HUES48 (cell line): ENCODE data around the gene F10.
A peak's percentile ranks its signal among the peaks of the same experiment; 100 is the strongest.
"Not testable (repeated sequence)": the region's sequence is repeated elsewhere in the genome, so short reads cannot be mapped to it uniquely, and the experiment has no call there.

Source experiments
- H3K27ac ChIP-seq: one replicate; pipeline ENCODE4 v1.7.0; 2013; ENCODE audit warnings: low read depth, low read length, inconsistent platforms
- H3K27me3 ChIP-seq: 2 replicates; pipeline ENCODE4 v1.6.1; 2013; ENCODE audit warnings: mild to moderate bottlenecking, low read length; ENCODE audit not compliant: control insufficient read depth, insufficient read depth
- H3K36me3 ChIP-seq: 2 replicates; pipeline ENCODE4 v1.6.1; 2013; ENCODE audit warnings: low read length; ENCODE audit not compliant: control insufficient read depth, insufficient read depth
- H3K4me1 ChIP-seq: 2 replicates; pipeline ENCODE4 v1.6.1; 2013; ENCODE audit warnings: mild to moderate bottlenecking, low read length; ENCODE audit not compliant: control insufficient read depth, insufficient read depth
- H3K4me3 ChIP-seq: 2 replicates; pipeline ENCODE4 v1.5.1; 2013; ENCODE audit warnings: mild to moderate bottlenecking, low read depth, low read length
- H3K9ac ChIP-seq: 2 replicates; pipeline ENCODE4 v1.6.1; 2013; ENCODE audit warnings: mild to moderate bottlenecking, low read depth, low read length, moderate library complexity
- H3K9me3 ChIP-seq: 2 replicates; pipeline ENCODE4 v1.6.1; 2013; ENCODE audit warnings: low read length; ENCODE audit not compliant: control insufficient read depth, insufficient read depth

Gene F10

GRCh38 chr13:113105921-113106452 is 16.6 kb upstream of the F10 start:
- Histone ChIP-seq H3K4me3 (no peak overlapping the region), H3K4me1 (peaks cover 6% of the 10 kb centered on the region; the same call in 1 of the 2 replicates), H3K27me3 (peaks cover 20% of the 10 kb centered on the region), H3K36me3 (no peaks in the 10 kb centered on the region), H3K9ac (no peak overlapping the region), H3K9me3 (no peaks in the 10 kb centered on the region), H3K27ac (peak overlapping the region; percentile 8)

- H3K27ac ChIP-seq, result no peak overlapping the region
- H3K4me3 ChIP-seq, result no peak overlapping the region
- H3K9me3 ChIP-seq, result no peaks in the 10 kb centered on the region
- peaks cover 25% of the 10 kb centered on the region for H3K27me3 ChIP-seq
- no peaks in the 10 kb centered on the region for H3K36me3 ChIP-seq
- no peak overlapping the region for H3K9ac ChIP-seq
- H3K4me1 ChIP-seq, result peaks cover 6% of the 10 kb centered on the region; the same call in 1 of the 2 replicates
Measured at GRCh38 chr13:113106711-113107351, 15.8 kb upstream of the F10 start.

GRCh38 chr13:113108521-113108920 is 14.1 kb upstream of the F10 start:
- H3K27me3 ChIP-seq, result peaks cover 35% of the 10 kb centered on the region
- not testable (repeated sequence) for H3K4me3 ChIP-seq, H3K36me3 ChIP-seq, H3K9me3 ChIP-seq, H3K9ac ChIP-seq, H3K27ac ChIP-seq, H3K4me1 ChIP-seq

- H3K27ac ChIP-seq, result no peak overlapping the region
- no peaks in the 10 kb centered on the region for H3K36me3 ChIP-seq
- H3K27me3 ChIP-seq, result peaks cover 39% of the 10 kb centered on the region
- H3K4me3 ChIP-seq, result peak overlapping the region; percentile 57; the same call in 1 of the 2 replicates
- no peaks in the 10 kb centered on the region for H3K9me3 ChIP-seq
- H3K4me1 ChIP-seq, result peaks cover 6% of the 10 kb centered on the region; the same call in 1 of the 2 replicates
- H3K9ac ChIP-seq, result no peak overlapping the region
Measured at GRCh38 chr13:113109151-113110047, 13.2 kb upstream of the F10 start.

GRCh38 chr13:113110048-113110851 is 12.3 kb upstream of the F10 start:
- Histone ChIP-seq H3K27me3 (peaks cover 39% of the 10 kb centered on the region), H3K9me3 (no peaks in the 10 kb centered on the region), H3K9ac (no peak overlapping the region; the same call in 1 of the 2 replicates), H3K27ac (no peak overlapping the region), H3K4me3 (peak overlapping the region; percentile 57), H3K4me1 (peaks cover 6% of the 10 kb centered on the region; the same call in 1 of the 2 replicates), H3K36me3 (no peaks in the 10 kb centered on the region)

GRCh38 chr13:113110852-113111315 is 11.7 kb upstream of the F10 start:
- Histone ChIP-seq H3K27ac (no peak overlapping the region), H3K36me3 (no peaks in the 10 kb centered on the region), H3K9ac (no peak overlapping the region), H3K4me3 (peak overlapping the region; percentile 57), H3K27me3 (peaks cover 39% of the 10 kb centered on the region), H3K9me3 (no peaks in the 10 kb centered on the region), H3K4me1 (peaks cover 2% of the 10 kb centered on the region; the same call in 1 of the 2 replicates)

- H3K27ac ChIP-seq, H3K4me1 ChIP-seq, H3K9me3 ChIP-seq, H3K4me3 ChIP-seq, H3K9ac ChIP-seq, H3K36me3 ChIP-seq: not testable (repeated sequence)
- H3K27me3 ChIP-seq, result peaks cover 39% of the 10 kb centered on the region
Measured at GRCh38 chr13:113111821-113112220, 10.8 kb upstream of the F10 start.

GRCh38 chr13:113112475-113112874 is 10.1 kb upstream of the F10 start:
- not testable (repeated sequence) for H3K9me3 ChIP-seq, H3K4me1 ChIP-seq, H3K27ac ChIP-seq, H3K36me3 ChIP-seq, H3K4me3 ChIP-seq, H3K9ac ChIP-seq
- H3K27me3 ChIP-seq, result peaks cover 39% of the 10 kb centered on the region

GRCh38 chr13:113112893-113113845 is 9.4 kb upstream of the F10 start:
- Histone ChIP-seq H3K4me3 (no peak overlapping the region), H3K36me3 (no peaks in the 10 kb centered on the region), H3K27me3 (peaks cover 39% of the 10 kb centered on the region), H3K27ac (no peak overlapping the region), H3K9ac (no peak overlapping the region), H3K4me1 (no peaks in the 10 kb centered on the region), H3K9me3 (no peaks in the 10 kb centered on the region)

- H3K4me1 ChIP-seq, result no peaks in the 10 kb centered on the region
- no peak overlapping the region for H3K9ac ChIP-seq
- H3K4me3 ChIP-seq, result no peak overlapping the region
- no peaks in the 10 kb centered on the region for H3K36me3 ChIP-seq
- H3K9me3 ChIP-seq, result no peaks in the 10 kb centered on the region
- H3K27ac ChIP-seq, result no peak overlapping the region
- peaks cover 39% of the 10 kb centered on the region for H3K27me3 ChIP-seq
Measured at GRCh38 chr13:113113846-113114271, 8.7 kb upstream of the F10 start.
